ENCODE measurements around the gene HSD17B8.

HSD17B8 gene

DNA sequence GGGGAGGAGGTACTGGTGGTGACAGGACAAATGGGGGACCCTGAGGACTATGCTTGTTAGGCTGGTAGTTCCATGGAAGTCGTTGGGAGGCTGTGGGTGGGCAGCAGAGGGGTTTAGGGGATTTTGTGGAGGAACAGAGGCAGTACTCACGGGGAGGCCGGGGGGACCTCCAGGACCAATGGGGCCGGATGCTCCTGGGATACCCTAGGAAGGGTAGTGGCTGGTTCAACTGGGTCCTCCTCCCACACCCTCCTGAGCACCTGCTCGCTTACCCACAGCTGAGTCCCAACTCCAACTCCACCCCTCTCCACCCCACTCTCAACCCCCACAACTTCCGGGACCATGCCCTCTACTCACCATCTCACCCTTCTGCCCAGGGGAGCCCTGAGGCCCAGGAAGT, 38.1 kb upstream of the HSD17B8 start:
- peaks cover 9% of the 10 kb centered on the region for H3K4me1 ChIP-seq (ENCODE audit: control insufficient read depth, insufficient read depth, low read length)
- H3K9ac ChIP-seq (ENCODE audit: low read length): no peak overlapping the region
- no peak overlapping the region for H3K4me3 ChIP-seq (ENCODE audit: low read length)
- no peaks in the 10 kb centered on the region for H3K9me3 ChIP-seq (ENCODE audit: control insufficient read depth, low read length)
- no peaks in the 10 kb centered on the region for H3K36me3 ChIP-seq (ENCODE audit: control insufficient read depth, insufficient read depth, low read length, severe bottlenecking)
- DNase-seq (ENCODE audit: low read depth): no peak
- H3K27me3 ChIP-seq (replicated peaks; ENCODE audit: control insufficient read depth, insufficient read depth, low read length): peaks cover 7% of the 10 kb centered on the region

DNA sequence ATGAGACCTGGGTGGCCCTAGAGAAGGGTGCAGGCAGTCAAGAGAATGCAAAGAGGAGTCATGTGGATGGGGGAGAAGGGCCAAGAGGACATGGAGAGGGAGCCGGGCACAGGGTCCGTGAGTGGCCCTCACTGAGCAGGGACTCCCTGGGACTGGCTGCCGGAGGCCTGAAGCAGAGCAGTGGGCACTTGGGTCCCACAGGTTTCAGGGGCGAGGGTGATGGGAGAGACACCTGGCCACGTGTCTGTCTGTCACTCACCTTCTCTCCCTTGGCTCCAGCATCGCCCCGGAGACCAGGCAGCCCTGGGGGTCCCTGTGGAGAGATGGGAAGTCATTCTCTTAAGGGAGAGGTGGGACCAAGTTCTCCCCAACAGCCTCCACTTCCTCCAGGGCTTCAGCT, 37.6 kb upstream of the HSD17B8 start:
- peaks cover 7% of the 10 kb centered on the region for H3K27me3 ChIP-seq (replicated peaks; ENCODE audit: control insufficient read depth, insufficient read depth, low read length)
- no peaks in the 10 kb centered on the region for H3K9me3 ChIP-seq (ENCODE audit: control insufficient read depth, low read length)
- H3K9ac ChIP-seq (ENCODE audit: low read length): no peak overlapping the region
- peaks cover 5% of the 10 kb centered on the region for H3K4me1 ChIP-seq (ENCODE audit: control insufficient read depth, insufficient read depth, low read length)
- DNase-seq (ENCODE audit: low read depth): no peak
- H3K36me3 ChIP-seq (ENCODE audit: control insufficient read depth, insufficient read depth, low read length, severe bottlenecking): no peaks in the 10 kb centered on the region
- H3K4me3 ChIP-seq (ENCODE audit: low read length): no peak overlapping the region

DNA sequence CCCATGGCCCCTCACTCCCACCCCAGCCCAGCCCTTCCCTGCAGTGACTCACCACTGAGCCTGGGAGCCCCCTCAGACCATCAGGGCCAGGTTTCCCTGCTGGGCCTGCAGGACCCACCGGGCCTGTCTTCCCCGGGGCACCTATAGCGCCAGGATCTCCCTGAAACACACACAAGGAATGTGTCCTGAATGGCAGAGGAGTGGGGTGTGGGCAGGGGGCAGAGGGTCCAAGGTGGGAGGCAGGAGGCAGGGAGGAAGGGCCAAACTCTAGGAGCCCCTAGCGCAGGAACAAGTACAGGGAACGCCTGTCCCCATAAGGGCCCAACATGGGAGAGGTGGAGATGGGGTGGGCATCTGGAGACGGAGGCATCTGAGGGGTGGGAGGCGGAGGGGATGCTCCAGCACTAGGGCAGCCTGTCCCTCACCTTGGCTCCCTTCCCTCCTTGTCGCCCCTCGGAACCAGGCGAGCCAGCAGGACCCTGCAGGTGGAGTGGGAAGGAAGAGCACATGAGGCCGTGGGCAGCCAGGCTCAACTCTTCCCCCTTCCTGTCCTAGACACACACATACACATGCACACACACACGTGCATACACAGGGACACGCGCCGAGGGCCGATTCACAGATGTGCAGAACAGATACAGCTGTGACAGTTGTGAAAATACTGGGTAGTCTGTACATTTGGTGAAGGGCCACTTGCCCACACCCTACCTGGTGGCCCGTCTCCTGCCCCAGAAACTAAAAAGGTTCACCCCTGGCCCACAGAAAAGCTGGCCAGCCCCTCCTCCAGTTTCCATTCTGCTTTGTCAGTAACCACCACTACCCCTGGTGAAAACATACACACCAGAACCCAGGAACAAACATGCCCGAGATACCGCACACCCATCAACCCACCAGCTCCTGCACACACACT, 36.8 kb upstream of the HSD17B8 start:
- no peaks in the 10 kb centered on the region for H3K36me3 ChIP-seq (ENCODE audit: control insufficient read depth, insufficient read depth, low read length, severe bottlenecking)

DNA sequence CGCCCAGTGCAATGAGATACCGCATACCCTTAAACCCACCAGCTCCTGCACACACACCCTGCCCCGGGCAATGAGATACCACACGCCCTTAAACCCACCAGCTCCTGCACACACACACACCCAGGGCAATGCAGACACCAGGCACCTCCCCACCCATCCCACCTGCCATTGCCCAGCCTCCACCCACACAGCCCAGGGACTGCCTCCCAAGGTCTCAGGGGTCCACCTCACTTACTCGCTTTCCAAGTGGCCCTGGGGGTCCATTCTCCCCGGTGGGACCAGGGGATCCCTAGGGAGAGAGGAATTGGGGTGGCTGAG, 36.2 kb upstream of the HSD17B8 start:
- Histone ChIP-seq H3K27me3 (replicated peaks; ENCODE audit: control insufficient read depth, insufficient read depth, low read length) (peaks cover 7% of the 10 kb centered on the region), H3K36me3 (ENCODE audit: control insufficient read depth, insufficient read depth, low read length, severe bottlenecking) (no peaks in the 10 kb centered on the region), H3K4me1 (ENCODE audit: control insufficient read depth, insufficient read depth, low read length) (no peaks in the 10 kb centered on the region)

More for the DNA sequence above, 36.8 kb upstream of the HSD17B8 start:
- no peak overlapping the region for H3K4me3 ChIP-seq (ENCODE audit: low read length)
- peaks cover 7% of the 10 kb centered on the region for H3K27me3 ChIP-seq (replicated peaks; ENCODE audit: control insufficient read depth, insufficient read depth, low read length)
- H3K9me3 ChIP-seq (ENCODE audit: control insufficient read depth, low read length): no peaks in the 10 kb centered on the region
- no peak overlapping the region for H3K9ac ChIP-seq (ENCODE audit: low read length)
- no peak for DNase-seq (ENCODE audit: low read depth)
- H3K4me1 ChIP-seq (ENCODE audit: control insufficient read depth, insufficient read depth, low read length): no peaks in the 10 kb centered on the region

DNA sequence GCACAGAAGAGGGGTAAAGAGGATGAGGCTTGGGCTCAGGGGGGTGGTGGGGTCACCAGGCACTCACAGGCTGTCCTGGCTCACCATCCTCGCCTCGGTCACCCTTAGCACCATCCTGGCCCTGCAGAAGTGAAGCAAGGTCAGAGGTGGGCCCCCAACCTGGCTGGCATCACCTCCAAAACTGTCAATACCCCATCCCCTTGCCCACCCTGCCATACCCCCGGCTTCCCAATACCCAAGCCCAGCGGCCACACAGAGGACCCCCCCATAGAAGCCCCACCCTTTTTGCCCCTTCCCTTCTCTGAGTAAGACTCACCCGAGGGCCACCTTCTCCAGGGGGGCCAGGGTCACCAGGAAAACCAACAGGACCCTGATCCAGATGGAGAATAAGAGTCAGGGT, 35.8 kb upstream of the HSD17B8 start:
- H3K9me3 ChIP-seq (ENCODE audit: control insufficient read depth, low read length): no peaks in the 10 kb centered on the region
- H3K36me3 ChIP-seq (ENCODE audit: control insufficient read depth, insufficient read depth, low read length, severe bottlenecking): no peaks in the 10 kb centered on the region
- H3K9ac ChIP-seq (ENCODE audit: low read length): no peak overlapping the region
- H3K4me3 ChIP-seq (ENCODE audit: low read length): no peak overlapping the region
- no peaks in the 10 kb centered on the region for H3K4me1 ChIP-seq (ENCODE audit: control insufficient read depth, insufficient read depth, low read length)
- H3K27me3 ChIP-seq (replicated peaks; ENCODE audit: control insufficient read depth, insufficient read depth, low read length): peaks cover 10% of the 10 kb centered on the region
- DNase-seq (ENCODE audit: low read depth): no peak

More for the DNA sequence above, 36.2 kb upstream of the HSD17B8 start:
- Histone ChIP-seq H3K9ac (ENCODE audit: low read length) (no peak overlapping the region), H3K9me3 (ENCODE audit: control insufficient read depth, low read length) (no peaks in the 10 kb centered on the region), H3K4me3 (ENCODE audit: low read length) (no peak overlapping the region)
- DNase-seq (ENCODE audit: low read depth): no peak

DNA sequence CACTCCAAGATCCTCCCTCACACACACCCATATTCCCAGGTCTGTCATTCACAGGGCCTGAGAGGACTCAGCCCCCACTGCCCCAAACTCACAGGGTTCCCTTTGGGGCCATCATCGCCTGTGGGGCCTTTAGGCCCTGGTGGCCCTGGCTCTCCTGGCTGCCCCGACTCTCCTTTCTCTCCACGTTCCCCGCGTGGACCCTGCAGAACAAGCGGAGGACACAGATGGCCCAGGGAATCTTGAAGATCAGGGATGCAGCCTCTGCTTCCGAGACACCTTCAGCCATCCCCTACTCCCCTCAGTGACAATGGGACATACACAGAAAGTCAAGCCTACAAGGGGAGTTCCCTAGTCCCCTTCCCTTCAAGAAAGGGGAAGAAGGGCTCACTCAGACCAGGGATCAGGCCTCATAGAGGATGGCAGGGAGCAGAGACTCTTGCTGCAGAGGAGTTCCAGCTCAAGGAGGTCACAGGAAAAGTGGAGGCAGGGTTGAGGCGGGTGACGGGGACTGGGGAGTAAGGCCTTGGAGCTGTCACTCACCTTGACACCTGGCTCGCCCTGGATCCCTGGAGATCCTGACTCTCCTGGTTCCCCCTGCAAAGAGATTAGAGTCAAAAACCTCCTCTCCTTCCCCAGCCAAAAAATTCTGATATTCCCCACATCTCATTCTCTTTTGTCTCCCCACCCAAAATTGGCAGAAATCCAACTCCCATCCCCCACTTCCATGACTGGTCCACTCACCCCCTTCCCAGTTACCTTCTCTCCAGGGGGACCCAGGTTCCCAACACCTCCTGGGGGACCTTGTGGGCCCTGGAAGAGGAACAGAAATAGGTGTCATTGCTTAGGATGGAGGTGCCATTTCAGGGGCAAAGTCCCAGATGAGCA, 34.9 kb upstream of the HSD17B8 start:
- Histone ChIP-seq H3K27me3 (replicated peaks; ENCODE audit: control insufficient read depth, insufficient read depth, low read length) (peaks cover 12% of the 10 kb centered on the region), H3K4me1 (ENCODE audit: control insufficient read depth, insufficient read depth, low read length) (no peaks in the 10 kb centered on the region), H3K9me3 (ENCODE audit: control insufficient read depth, low read length) (no peaks in the 10 kb centered on the region), H3K36me3 (ENCODE audit: control insufficient read depth, insufficient read depth, low read length, severe bottlenecking) (no peaks in the 10 kb centered on the region), H3K9ac (ENCODE audit: low read length) (no peak overlapping the region), H3K4me3 (ENCODE audit: low read length) (no peak overlapping the region)
- no peak for DNase-seq (ENCODE audit: low read depth)

DNA sequence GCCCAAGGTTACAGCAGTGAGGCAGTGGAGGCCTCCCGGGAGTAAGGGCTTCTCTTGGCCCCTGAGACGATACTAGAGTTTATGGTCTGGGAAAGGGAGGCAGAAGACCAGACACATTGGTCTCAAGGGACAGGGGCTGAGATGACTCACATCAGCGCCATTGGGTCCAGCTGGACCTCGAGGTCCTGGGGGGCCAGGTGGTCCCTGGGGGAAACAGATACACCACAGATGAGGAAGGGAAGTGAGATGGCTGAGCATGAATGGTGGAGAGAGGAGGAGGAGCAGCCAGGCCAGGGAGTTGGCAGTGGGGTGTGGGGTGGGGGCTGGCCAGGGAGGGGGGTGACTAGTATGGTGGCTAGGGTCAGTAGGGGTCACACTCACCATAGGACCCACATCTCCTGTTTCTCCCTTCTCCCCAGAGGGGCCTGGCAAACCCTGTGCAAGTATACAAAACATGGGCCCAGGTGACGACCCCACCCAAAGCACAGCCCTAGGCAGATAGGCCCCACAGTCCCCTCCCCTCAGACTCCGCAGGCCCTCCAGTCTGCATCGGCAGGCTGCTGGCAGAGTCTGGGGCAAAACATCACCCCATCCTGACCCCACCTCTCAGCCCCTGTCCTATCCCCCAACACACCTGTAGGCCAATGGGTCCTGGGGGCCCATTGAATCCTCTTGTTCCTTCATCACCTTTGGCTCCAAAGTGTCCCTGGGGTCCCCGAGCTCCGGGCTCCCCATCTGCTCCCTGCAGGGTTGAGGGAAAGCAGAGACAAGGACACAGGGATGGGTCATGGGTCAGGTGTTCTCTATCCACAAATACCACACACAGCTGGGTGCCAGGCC, 34.1 kb upstream of the HSD17B8 start:
- H3K36me3 ChIP-seq (ENCODE audit: control insufficient read depth, insufficient read depth, low read length, severe bottlenecking): no peaks in the 10 kb centered on the region
- H3K4me3 ChIP-seq (ENCODE audit: low read length): no peak overlapping the region
- H3K27me3 ChIP-seq (replicated peaks; ENCODE audit: control insufficient read depth, insufficient read depth, low read length): peaks cover 12% of the 10 kb centered on the region
- DNase-seq (ENCODE audit: low read depth): no peak
- no peaks in the 10 kb centered on the region for H3K4me1 ChIP-seq (ENCODE audit: control insufficient read depth, insufficient read depth, low read length)
- H3K9me3 ChIP-seq (ENCODE audit: control insufficient read depth, low read length): no peaks in the 10 kb centered on the region
- no peak overlapping the region for H3K9ac ChIP-seq (ENCODE audit: low read length)

DNA sequence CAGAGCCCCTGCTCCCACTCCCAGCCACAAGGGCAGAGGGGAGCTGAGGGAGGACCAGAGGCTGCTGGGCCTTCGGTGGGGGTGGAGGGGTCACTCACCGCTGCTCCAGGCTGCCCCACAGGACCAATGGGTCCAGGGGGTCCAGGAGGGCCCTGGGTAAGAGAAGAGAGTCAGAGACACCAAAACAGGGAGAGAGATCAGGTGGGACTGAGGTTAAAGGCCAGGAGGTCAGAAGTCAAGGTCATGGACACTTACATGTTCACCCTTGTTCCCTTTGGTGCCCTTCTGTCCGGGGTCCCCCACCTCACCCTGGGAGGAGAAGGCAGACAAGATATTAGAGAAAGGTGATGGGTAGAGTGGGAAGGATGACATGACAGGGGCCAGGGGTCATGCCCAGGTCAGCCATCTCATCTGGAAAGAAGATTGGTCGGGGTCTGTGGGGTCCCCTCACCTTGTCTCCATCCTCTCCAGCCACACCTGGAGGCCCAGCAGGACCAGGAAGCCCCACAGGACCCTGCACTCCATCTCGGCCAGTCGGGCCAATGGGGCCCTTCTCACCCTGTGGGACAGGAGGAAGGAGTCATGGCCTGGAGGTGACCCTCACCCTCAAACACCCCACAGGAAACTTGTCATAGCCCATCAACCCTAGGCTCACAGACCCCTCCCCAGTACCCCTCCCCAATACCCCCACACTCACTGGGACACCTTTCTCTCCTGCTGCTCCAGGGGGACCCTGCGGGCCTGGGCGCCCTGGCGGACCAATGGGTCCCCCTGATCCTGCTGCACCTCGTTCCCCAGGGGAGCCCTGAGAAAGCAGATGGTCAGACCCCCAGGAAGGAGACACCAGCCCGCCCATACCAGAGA, 33.2 kb upstream of the HSD17B8 start:
- no peak overlapping the region for H3K4me3 ChIP-seq (ENCODE audit: low read length)

DNA sequence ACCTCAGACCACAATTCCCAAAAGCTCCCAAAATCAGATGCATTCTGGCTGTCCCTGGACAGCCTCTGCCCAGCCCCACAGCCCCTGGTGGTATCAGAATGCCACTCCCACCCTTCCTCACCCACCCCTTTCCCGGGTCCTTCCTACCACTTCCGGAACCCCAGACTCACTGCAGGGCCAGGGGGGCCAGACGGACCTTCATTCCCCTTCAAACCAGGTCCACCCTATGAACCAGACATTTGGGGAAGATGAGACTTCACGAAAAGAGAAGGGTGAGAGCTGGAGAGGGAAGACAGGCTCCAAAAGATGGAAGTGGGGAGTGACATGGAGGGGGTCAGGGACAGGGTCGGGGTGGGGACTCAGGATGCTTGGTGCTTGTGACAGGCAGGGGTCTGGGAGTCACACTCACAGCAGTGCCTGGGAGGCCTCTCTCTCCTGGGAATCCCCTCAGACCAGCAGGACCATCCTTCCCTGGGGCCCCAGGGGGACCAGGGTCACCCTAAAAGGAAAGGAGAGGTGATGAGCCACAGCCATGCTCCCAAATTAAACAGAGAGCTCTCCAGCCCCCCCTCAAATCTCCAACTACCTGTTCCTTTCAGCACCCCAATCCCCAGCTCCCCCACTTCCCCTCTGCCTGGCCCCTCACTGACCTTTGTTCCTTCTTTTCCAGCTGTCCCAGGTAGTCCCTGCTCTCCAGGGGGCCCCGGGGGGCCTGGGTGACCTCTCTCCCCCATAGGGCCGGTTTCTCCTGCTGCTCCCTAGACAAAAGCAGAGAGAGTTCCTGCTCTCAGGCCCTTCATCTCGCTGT, 32.4 kb upstream of the HSD17B8 start:
- H3K36me3 ChIP-seq (ENCODE audit: control insufficient read depth, insufficient read depth, low read length, severe bottlenecking): no peaks in the 10 kb centered on the region
- peaks cover 13% of the 10 kb centered on the region for H3K27me3 ChIP-seq (replicated peaks; ENCODE audit: control insufficient read depth, insufficient read depth, low read length)
- H3K9ac ChIP-seq (ENCODE audit: low read length): no peak overlapping the region
- H3K4me3 ChIP-seq (ENCODE audit: low read length): no peak overlapping the region
- DNase-seq (ENCODE audit: low read depth): no peak
- H3K4me1 ChIP-seq (ENCODE audit: control insufficient read depth, insufficient read depth, low read length): no peaks in the 10 kb centered on the region
- H3K9me3 ChIP-seq (ENCODE audit: control insufficient read depth, low read length): no peaks in the 10 kb centered on the region

More for the DNA sequence above, 33.2 kb upstream of the HSD17B8 start:
- H3K36me3 ChIP-seq (ENCODE audit: control insufficient read depth, insufficient read depth, low read length, severe bottlenecking): no peaks in the 10 kb centered on the region
- no peak for DNase-seq (ENCODE audit: low read depth)
- H3K9me3 ChIP-seq (ENCODE audit: control insufficient read depth, low read length): no peaks in the 10 kb centered on the region
- H3K9ac ChIP-seq (ENCODE audit: low read length): no peak overlapping the region
- peaks cover 8% of the 10 kb centered on the region for H3K27me3 ChIP-seq (replicated peaks; ENCODE audit: control insufficient read depth, insufficient read depth, low read length)
- H3K4me1 ChIP-seq (ENCODE audit: control insufficient read depth, insufficient read depth, low read length): no peaks in the 10 kb centered on the region
